Trophoblast cell (in vitro differentiated cells and primary cell): ENCODE results near the gene FKBP15.
"Not testable (repeated sequence)": the region's sequence is repeated elsewhere in the genome, so short reads cannot be mapped to it uniquely, and the experiment has no call there.

Experiments used
- DNase-seq, 2 donors: peaks; one replicate each; pipeline ENCODE4 v3.0.0-alpha.2; 2016
- H2AFZ ChIP-seq: 2 replicates; pipeline ENCODE4 v1.6.1; 2013; ENCODE audit warnings: low read length, moderate library complexity, mild to moderate bottlenecking; ENCODE audit not compliant: insufficient read depth, poor library complexity
- H2AK5ac ChIP-seq: 2 replicates; pipeline ENCODE4 v1.6.1; 2013; ENCODE audit warnings: mild to moderate bottlenecking, low read length
- H2BK120ac ChIP-seq: 2 replicates; pipeline ENCODE4 v1.6.1; 2013; ENCODE audit warnings: low read length, mild to moderate bottlenecking, moderate library complexity; ENCODE audit not compliant: insufficient read depth, poor library complexity
- H2BK12ac ChIP-seq: 2 replicates; pipeline ENCODE4 v1.6.1; 2013; ENCODE audit warnings: mild to moderate bottlenecking, low read length, moderate library complexity
- H2BK5ac ChIP-seq: 2 replicates; pipeline ENCODE4 v1.6.1; 2013; ENCODE audit warnings: low read length, low read depth, moderate library complexity, mild to moderate bottlenecking; ENCODE audit not compliant: poor library complexity
- H3K14ac ChIP-seq: 2 replicates; pipeline ENCODE4 v1.6.1; 2013; ENCODE audit warnings: mild to moderate bottlenecking, low read length
- H3K18ac ChIP-seq: 2 replicates; pipeline ENCODE4 v1.6.1; 2013; ENCODE audit warnings: mild to moderate bottlenecking, low read length
- H3K23ac ChIP-seq: 2 replicates; pipeline ENCODE4 v1.6.1; 2013; ENCODE audit warnings: low read length
- H3K27ac ChIP-seq: 2 replicates; pipeline ENCODE4 v1.5.1; 2013; ENCODE audit warnings: low read depth, mild to moderate bottlenecking, inconsistent platforms, low read length, moderate library complexity
- H3K27me3 ChIP-seq: 2 replicates; pipeline ENCODE4 v1.6.1; 2013; ENCODE audit warnings: inconsistent platforms, mild to moderate bottlenecking, low read length, moderate library complexity; ENCODE audit not compliant: insufficient read depth
- H3K36me3 ChIP-seq, 2 experiments: 1 replicate in 1 of 2; 2 replicates in 1 of 2; pipeline ENCODE4 v1.6.1; 2013; ENCODE audit warnings: low read length in 2 of 2, mild to moderate bottlenecking in 2 of 2, moderate library complexity in 1 of 2; ENCODE audit not compliant: insufficient read depth in 2 of 2, control insufficient read depth in 1 of 2
- H3K4ac ChIP-seq: 2 replicates; pipeline ENCODE4 v1.6.1; 2013; ENCODE audit warnings: low read depth, mild to moderate bottlenecking, low read length, moderate library complexity
- H3K4me1 ChIP-seq, 2 experiments: 1 replicate in 1 of 2; 2 replicates in 1 of 2; pipeline ENCODE4 v1.6.1; 2013; ENCODE audit warnings: low read length in 2 of 2, mild to moderate bottlenecking in 2 of 2, moderate library complexity in 1 of 2; ENCODE audit not compliant: insufficient read depth in 2 of 2, control insufficient read depth in 1 of 2
- H3K4me2 ChIP-seq: 2 replicates; pipeline ENCODE4 v1.6.1; 2013; ENCODE audit warnings: inconsistent platforms, mild to moderate bottlenecking, low read length, moderate library complexity
- H3K4me3 ChIP-seq: 2 replicates; pipeline ENCODE4 v1.5.1; 2013; ENCODE audit warnings: mild to moderate bottlenecking, low read depth, low read length, inconsistent platforms
- H3K79me1 ChIP-seq: one replicate; pipeline ENCODE4 v1.6.1; 2013; ENCODE audit warnings: low read length
- H3K79me2 ChIP-seq: 2 replicates; pipeline ENCODE4 v1.6.1; 2013; ENCODE audit warnings: low read length, mild to moderate bottlenecking; ENCODE audit not compliant: control insufficient read depth, insufficient read depth, poor library complexity
- H3K9ac ChIP-seq: 2 replicates; pipeline ENCODE4 v1.6.1; 2013; ENCODE audit warnings: mild to moderate bottlenecking, low read length
- H3K9me3 ChIP-seq: 2 replicates; pipeline ENCODE4 v1.6.1; 2013; ENCODE audit warnings: low read depth, mild to moderate bottlenecking, control low read depth, inconsistent platforms, low read length; ENCODE audit not compliant: insufficient read depth
- H4K12ac ChIP-seq: 2 replicates; pipeline ENCODE4 v1.6.1; 2013; ENCODE audit warnings: low read depth, mild to moderate bottlenecking, low read length, moderate library complexity
- H4K8ac ChIP-seq: 2 replicates; pipeline ENCODE4 v1.6.1; 2013; ENCODE audit warnings: low read depth, mild to moderate bottlenecking, low read length, moderate library complexity
- H4K91ac ChIP-seq: one replicate; pipeline ENCODE4 v1.6.1; 2013; ENCODE audit warnings: low read depth, mild to moderate bottlenecking, low read length, moderate library complexity
- WGBS: extraction: QIAGEN DNeasy Blood & Tissue Kit; methylation state at CpG from one replicate; pipeline ENCODE4 v1.1.7; 2013; ENCODE audit warnings: missing lambda C conversion rate; ENCODE audit not compliant: insufficient read length, insufficient coverage; ENCODE audit errors: extremely low coverage; 5-methylcytosine and 5-hydroxymethylcytosine counted together

Gene FKBP15

GRCh38 chr9:113151696-113152630, 69.1 kb downstream of the FKBP15 start:
- WGBS: no CpG with 5 or more reads among the region's 11 CpGs
- no peak overlapping the region for H3K23ac ChIP-seq
- H3K36me3 ChIP-seq: no peaks in the 10 kb centered on the region

DNA sequence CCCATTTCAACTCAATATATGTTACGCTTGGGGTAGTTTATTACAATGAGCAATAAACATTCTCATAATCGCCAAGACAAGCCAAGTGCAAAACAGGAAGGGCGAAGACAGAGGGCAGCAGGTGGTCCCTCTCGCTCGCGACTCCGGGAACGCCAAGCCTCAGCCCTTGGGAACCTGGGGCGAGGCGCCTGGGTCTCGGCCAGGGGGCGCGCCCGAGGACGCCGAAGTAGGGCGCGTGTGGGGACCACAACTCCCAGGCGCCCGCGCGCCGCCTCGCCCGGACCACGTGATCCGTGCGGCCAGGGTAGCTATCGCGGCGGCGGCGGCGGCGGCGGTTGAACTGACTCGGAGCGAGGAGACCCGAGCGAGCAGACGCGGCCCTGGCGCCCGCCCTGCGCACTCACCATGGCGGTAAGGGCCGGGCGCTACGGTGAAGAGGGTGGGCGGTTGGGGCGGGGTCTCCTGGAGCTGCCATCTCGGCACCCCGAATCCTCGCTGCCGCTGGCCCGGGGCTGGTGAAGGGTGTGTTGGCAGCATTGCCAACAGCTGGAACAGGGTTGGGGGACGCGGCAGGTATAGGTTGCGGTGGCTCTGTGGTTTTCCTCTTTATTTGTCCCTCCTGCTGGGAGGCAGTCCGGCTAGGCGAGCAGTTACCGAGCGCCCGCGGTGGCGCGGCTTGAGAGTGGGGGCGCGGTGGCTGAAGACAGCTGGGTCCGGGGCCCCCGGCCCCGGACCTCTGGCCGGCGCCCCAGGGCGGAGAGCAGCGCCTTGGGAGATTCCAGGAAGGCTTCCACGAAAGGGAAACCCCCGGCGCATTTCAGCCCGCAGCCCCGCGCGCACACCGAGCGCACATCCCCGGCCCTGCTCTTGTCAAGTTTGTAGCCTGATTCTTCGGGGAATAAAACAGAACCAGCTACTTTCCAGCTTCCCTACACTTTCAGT, 70.1 kb downstream of the FKBP15 start, which contains the start of gene SLC31A2:
SLC31A2 (plus strand) TSS at position 338 of the 942 bp plus-strand sequence; CDS start at position 406, 68 bp downstream.
- Histone ChIP-seq H3K79me2 (peaks cover 4% of the 10 kb centered on the region), H3K18ac (peak within 1 kb of the TSS; percentile 81), H3K4me2 (peak within 1 kb of the TSS; percentile 93), H2AFZ (peak within 1 kb of the TSS; percentile 84), H3K14ac (peak within 1 kb of the TSS; percentile 93), H3K9ac (peak within 1 kb of the TSS; percentile 64), H4K8ac (peak within 1 kb of the TSS; percentile 78), H3K4ac (peak within 1 kb of the TSS; percentile 41), H3K4me1 (peaks cover 5 to 11% of the 10 kb centered on the region in 2 experiments), H3K27ac (peak within 1 kb of the TSS; percentile 50), H3K79me1 (peaks cover 5% of the 10 kb centered on the region), H3K4me3 (peak within 1 kb of the TSS; percentile 92), H3K9me3 (no peaks in the 10 kb centered on the region), H2BK5ac (peak within 1 kb of the TSS; percentile 38), H2BK120ac (peak within 1 kb of the TSS; percentile 50), H2BK12ac (no peak within 1 kb of the TSS), H4K12ac (peak within 1 kb of the TSS; percentile 62), H2AK5ac (no peak within 1 kb of the TSS), H3K36me3 (no peaks in the 10 kb centered on the region), H3K27me3 (no peaks in the 10 kb centered on the region), H3K23ac (no peak within 1 kb of the TSS), H4K91ac (peak within 1 kb of the TSS; percentile 58)
- no CpG with 5 or more reads among the region's 87 CpGs for whole genome bisulfite sequencing
- DNase-seq: peak; percentile 75 to 82

More at GRCh38 chr9:113151696-113152630, 69.1 kb downstream of the FKBP15 start:
- Histone ChIP-seq H3K9me3 (no peaks in the 10 kb centered on the region), H2AFZ (no peak overlapping the region), H4K8ac (no peak overlapping the region), H2AK5ac (no peak overlapping the region), H3K79me2 (peaks cover 4% of the 10 kb centered on the region), H4K12ac (no peak overlapping the region), H2BK12ac (no peak overlapping the region), H2BK5ac (no peak overlapping the region), H2BK120ac (no peak overlapping the region), H3K18ac (no peak overlapping the region), H3K9ac (no peak overlapping the region), H3K4me1 (peaks cover 5 to 11% of the 10 kb centered on the region in 2 experiments), H3K27ac (no peak overlapping the region), H4K91ac (no peak overlapping the region), H3K4me2 (peak overlapping the region; percentile 93), H3K4ac (no peak overlapping the region), H3K14ac (no peak overlapping the region), H3K79me1 (peaks cover 5% of the 10 kb centered on the region), H3K27me3 (no peaks in the 10 kb centered on the region), H3K4me3 (peak overlapping the region; percentile 92)
- DNase-seq: peak in 1 of 2 donors; percentile 19

GRCh38 chr9:113149561-113149960, 71.5 kb downstream of the FKBP15 start:
- DNase-seq, H3K9me3 ChIP-seq, H3K79me2 ChIP-seq, H3K9ac ChIP-seq, H3K18ac ChIP-seq, H3K27me3 ChIP-seq, H2AK5ac ChIP-seq, H2BK120ac ChIP-seq, H2BK12ac ChIP-seq, H3K4me2 ChIP-seq, H3K36me3 ChIP-seq, H2AFZ ChIP-seq, H3K4me3 ChIP-seq, H3K23ac ChIP-seq, H3K14ac ChIP-seq, H4K12ac ChIP-seq, H3K79me1 ChIP-seq, H4K8ac ChIP-seq, H4K91ac ChIP-seq, H3K27ac ChIP-seq, H3K4ac ChIP-seq, H2BK5ac ChIP-seq: not testable (repeated sequence)
- no CpG with 5 or more reads among the region's 10 CpGs for WGBS
- H3K4me1 ChIP-seq: peaks cover 5 to 11% of the 10 kb centered on the region in 2 experiments
